Measurements from ENCODE around the gene SYT17.

DNA sequence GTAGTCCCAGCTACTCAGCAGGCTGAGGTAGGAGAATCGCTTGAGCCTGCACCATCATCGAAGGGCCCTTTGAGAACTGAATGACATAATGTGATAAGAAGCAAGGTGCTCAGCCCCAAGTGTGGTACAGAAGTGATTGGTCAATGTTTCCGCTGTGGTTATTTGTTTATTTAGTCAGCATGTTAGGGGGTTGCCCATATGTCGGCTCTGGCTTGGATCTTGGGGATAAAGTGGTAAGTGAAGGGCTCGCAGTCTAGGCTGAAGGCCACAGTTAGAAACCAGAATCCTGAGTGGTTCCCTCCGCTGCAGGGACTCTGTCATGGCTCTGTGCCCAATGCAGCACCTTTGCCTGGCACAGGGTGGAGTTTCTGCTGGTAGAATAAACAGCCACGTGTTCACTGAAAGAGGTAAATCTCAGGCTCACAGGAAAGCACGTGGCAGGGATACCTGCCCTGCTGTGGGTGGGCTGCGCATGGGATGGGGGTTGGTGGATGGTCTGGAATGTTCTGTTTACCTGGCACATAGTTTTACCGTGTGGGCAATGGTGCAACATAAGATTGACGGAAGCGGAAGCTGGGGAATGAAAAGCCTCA is 35.4 kb downstream of the SYT17 start:
- TF ChIP-seq, protein P1, sequence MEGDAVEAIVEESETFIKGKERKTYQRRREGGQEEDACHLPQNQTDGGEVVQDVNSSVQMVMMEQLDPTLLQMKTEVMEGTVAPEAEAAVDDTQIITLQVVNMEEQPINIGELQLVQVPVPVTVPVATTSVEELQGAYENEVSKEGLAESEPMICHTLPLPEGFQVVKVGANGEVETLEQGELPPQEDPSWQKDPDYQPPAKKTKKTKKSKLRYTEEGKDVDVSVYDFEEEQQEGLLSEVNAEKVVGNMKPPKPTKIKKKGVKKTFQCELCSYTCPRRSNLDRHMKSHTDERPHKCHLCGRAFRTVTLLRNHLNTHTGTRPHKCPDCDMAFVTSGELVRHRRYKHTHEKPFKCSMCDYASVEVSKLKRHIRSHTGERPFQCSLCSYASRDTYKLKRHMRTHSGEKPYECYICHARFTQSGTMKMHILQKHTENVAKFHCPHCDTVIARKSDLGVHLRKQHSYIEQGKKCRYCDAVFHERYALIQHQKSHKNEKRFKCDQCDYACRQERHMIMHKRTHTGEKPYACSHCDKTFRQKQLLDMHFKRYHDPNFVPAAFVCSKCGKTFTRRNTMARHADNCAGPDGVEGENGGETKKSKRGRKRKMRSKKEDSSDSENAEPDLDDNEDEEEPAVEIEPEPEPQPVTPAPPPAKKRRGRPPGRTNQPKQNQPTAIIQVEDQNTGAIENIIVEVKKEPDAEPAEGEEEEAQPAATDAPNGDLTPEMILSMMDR (IDR thresholded peaks at IDR 0.05): no peak
- TF ChIP-seq ZFX (IDR thresholded peaks at IDR 0.05; ENCODE audit: borderline replicate concordance): no peak
